ENCODE data around the gene TGFBR3.
A peak's percentile ranks its signal among the peaks of the same experiment; 100 is the strongest.

TGFBR3 gene

GRCh38 chr1:91885716-91886506 lies at the start of gene TGFBR3:
TSS of gene TGFBR3 (minus strand) at chr1:91886151. CDS start at chr1:91861531, 24,620 bp downstream.
- no peak for FAIRE-seq

- FAIRE-seq, result peak; percentile 3
These were observed 43.3 kb upstream of the TGFBR3 start for GRCh38 chr1:91929250-91929649.

GRCh38 chr1:91928026-91928425 lies 42.1 kb upstream of the TGFBR3 start:
- FAIRE-seq, result no peak

- FAIRE-seq, result no peak
These were observed 39.9 kb upstream of the TGFBR3 start for GRCh38 chr1:91925644-91926435.

GRCh38 chr1:91924146-91924545 lies 38.2 kb upstream of the TGFBR3 start:
- FAIRE-seq, result no peak

GRCh38 chr1:91919962-91920361 lies 34.0 kb upstream of the TGFBR3 start:
- FAIRE-seq, result no peak

- no peak for FAIRE-seq
These were observed 31.0 kb upstream of the TGFBR3 start for GRCh38 chr1:91916811-91917460.

- FAIRE-seq, result no peak
These were observed 30.1 kb upstream of the TGFBR3 start for GRCh38 chr1:91916046-91916445.

GRCh38 chr1:91913018-91913417 lies 27.1 kb upstream of the TGFBR3 start:
- no peak for FAIRE-seq

- FAIRE-seq, result peak; percentile 33
These were observed 26.3 kb upstream of the TGFBR3 start for GRCh38 chr1:91912266-91912665.

GRCh38 chr1:91901231-91901630 lies 15.3 kb upstream of the TGFBR3 start:
- FAIRE-seq, result no peak

GRCh38 chr1:91900562-91900961 lies 14.6 kb upstream of the TGFBR3 start:
- FAIRE-seq, result no peak

GRCh38 chr1:91897016-91897415 lies 11.1 kb upstream of the TGFBR3 start:
- no peak for FAIRE-seq

GRCh38 chr1:91895832-91896556 lies 10.0 kb upstream of the TGFBR3 start:
- FAIRE-seq, result no peak

- no peak for FAIRE-seq
These were observed 8.2 kb upstream of the TGFBR3 start for GRCh38 chr1:91894036-91894761.

- FAIRE-seq, result peak; percentile 60
These were observed 6.0 kb upstream of the TGFBR3 start for GRCh38 chr1:91891969-91892368.

- FAIRE-seq, result no peak
These were observed 5.5 kb upstream of the TGFBR3 start for GRCh38 chr1:91891454-91891853.

GRCh38 chr1:91889717-91890459 lies 3.9 kb upstream of the TGFBR3 start:
- no peak for FAIRE-seq

GRCh38 chr1:91885213-91885715 lies 687 bp downstream of the TGFBR3 start:
- no peak for FAIRE-seq

GRCh38 chr1:91884459-91885212 lies 1.3 kb downstream of the TGFBR3 start:
- no peak for FAIRE-seq
